MM.1S (cell line): Measurements from ENCODE around the gene SHROOM3.

Experiments
- DNase-seq: peaks from one replicate; pipeline ENCODE4 v3.0.0-alpha.2; 2015
- H2AFZ ChIP-seq: fragments of 300-600 bp; sonication (generic); 2 replicates; pipeline ENCODE4 v1.6.0; 2016; ENCODE audit warnings: antibody characterized with exemption, low read length
- H3F3A ChIP-seq: fragments of 300-600 bp; sonication (generic); 2 replicates; pipeline ENCODE4 v1.6.1; 2016; ENCODE audit warnings: mild to moderate bottlenecking, antibody characterized with exemption, low read length, moderate library complexity, mixed read lengths; ENCODE audit not compliant: insufficient read depth
- H3K27ac ChIP-seq: fragments of 300-600 bp; sonication (generic); 2 replicates; pipeline ENCODE4 v1.5.1; 2016; ENCODE audit warnings: mild to moderate bottlenecking, low read length
- H3K27me3 ChIP-seq: fragments of 300-600 bp; sonication (generic); replicated peaks from 2 replicates; pipeline ENCODE4 v1.6.0; 2016; ENCODE audit warnings: low read length; ENCODE audit not compliant: insufficient read depth
- H3K36me3 ChIP-seq: fragments of 300-600 bp; sonication (generic); replicated peaks from 2 replicates; pipeline ENCODE4 v1.6.1; 2016; ENCODE audit warnings: mild to moderate bottlenecking, low read length, mixed read lengths; ENCODE audit not compliant: insufficient read depth
- H3K4me1 ChIP-seq: fragments of 300-600 bp; sonication (generic); 2 replicates; pipeline ENCODE4 v1.6.1; 2016; ENCODE audit warnings: low read length, mixed read lengths
- H3K4me2 ChIP-seq: fragments of 300-600 bp; sonication (generic); 2 replicates; pipeline ENCODE4 v1.6.0; 2016; ENCODE audit warnings: low read depth, low read length
- H3K4me3 ChIP-seq: fragments of 300-600 bp; sonication (generic); 2 replicates; pipeline ENCODE4 v1.5.1; 2016; ENCODE audit warnings: low read length, mixed read lengths
- H3K79me2 ChIP-seq: fragments of 300-600 bp; sonication (generic); 2 replicates; pipeline ENCODE4 v1.6.1; 2016; ENCODE audit warnings: mixed run types, low read length, mixed read lengths
- H3K9ac ChIP-seq: fragments of 300-600 bp; sonication (generic); 2 replicates; pipeline ENCODE4 v1.6.1; 2016; ENCODE audit warnings: low read length, mixed read lengths
- H3K9me2 ChIP-seq: fragments of 300-600 bp; sonication (generic); replicated peaks from 2 replicates; pipeline ENCODE4 v1.6.1; 2016; ENCODE audit warnings: mild to moderate bottlenecking, low read length, mixed read lengths; ENCODE audit not compliant: insufficient read depth
- H3K9me3 ChIP-seq: fragments of 300-600 bp; sonication (generic); replicated peaks from 2 replicates; pipeline ENCODE4 v1.6.1; 2016; ENCODE audit warnings: mild to moderate bottlenecking, low read length, mixed read lengths; ENCODE audit not compliant: insufficient read depth
- H4K20me1 ChIP-seq: fragments of 300-600 bp; sonication (generic); 2 replicates; pipeline ENCODE4 v1.6.1; 2016; ENCODE audit warnings: mild to moderate bottlenecking, low read length, moderate library complexity, mixed read lengths; ENCODE audit not compliant: insufficient read depth
- EZH2 ChIP-seq: fragments of 300-600 bp; sonication (generic); optimal IDR thresholded peaks from 2 replicates; pipeline ENCODE3; 2017; ENCODE audit warnings: low read depth, mild to moderate bottlenecking, antibody characterized with exemption, low read length, mixed read lengths
- EZH2phosphoT487 ChIP-seq: fragments of 300-600 bp; sonication (generic); IDR thresholded peaks from 2 replicates; pipeline ENCODE4 v1.6.1; 2018; ENCODE audit warnings: antibody characterized with exemption, low read length
- TF ChIP-seq, protein P1 (sequence below): fragments of 300-600 bp; sonication (generic); IDR thresholded peaks from 2 replicates; pipeline ENCODE4 v1.5.1; 2016; ENCODE audit warnings: antibody characterized with exemption, low read length, mixed read lengths

Gene SHROOM3

DNA sequence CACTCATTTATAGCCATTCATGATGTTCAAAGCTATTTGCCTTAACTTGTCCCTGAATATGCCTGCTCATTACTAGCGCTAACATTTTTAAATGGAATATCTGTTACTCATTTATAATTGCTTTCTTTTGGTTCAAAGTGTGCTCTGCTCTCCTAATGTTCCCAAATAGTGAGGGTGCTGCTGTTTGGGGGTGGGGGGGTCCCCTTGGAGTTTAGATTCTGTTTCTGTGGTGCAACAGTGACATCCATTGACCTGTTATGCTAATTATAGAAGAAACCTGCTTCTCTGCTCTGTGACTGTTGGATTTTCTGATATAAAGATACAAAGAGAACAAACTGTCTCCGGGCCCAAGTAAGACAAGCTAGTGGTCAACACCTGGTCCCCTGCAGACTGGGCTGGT lies 222.4 kb downstream of the SHROOM3 start:
- no peaks in the 10 kb centered on the region for H3K9me3 ChIP-seq
- no peaks in the 10 kb centered on the region for H3K79me2 ChIP-seq
- H3K4me1 ChIP-seq = peaks cover 23% of the 10 kb centered on the region
- H3K27me3 ChIP-seq = no peaks in the 10 kb centered on the region
- H3K9me2 ChIP-seq = no peaks in the 10 kb centered on the region
- H2AFZ ChIP-seq = no peak overlapping the region
- no peak overlapping the region for H3K4me3 ChIP-seq
- H3K4me2 ChIP-seq = peak overlapping the region; percentile 35; the same call in 1 of the 2 replicates
- H3F3A ChIP-seq = no peaks in the 10 kb centered on the region
- no peaks in the 10 kb centered on the region for H3K36me3 ChIP-seq
- TF ChIP-seq, protein P1, sequence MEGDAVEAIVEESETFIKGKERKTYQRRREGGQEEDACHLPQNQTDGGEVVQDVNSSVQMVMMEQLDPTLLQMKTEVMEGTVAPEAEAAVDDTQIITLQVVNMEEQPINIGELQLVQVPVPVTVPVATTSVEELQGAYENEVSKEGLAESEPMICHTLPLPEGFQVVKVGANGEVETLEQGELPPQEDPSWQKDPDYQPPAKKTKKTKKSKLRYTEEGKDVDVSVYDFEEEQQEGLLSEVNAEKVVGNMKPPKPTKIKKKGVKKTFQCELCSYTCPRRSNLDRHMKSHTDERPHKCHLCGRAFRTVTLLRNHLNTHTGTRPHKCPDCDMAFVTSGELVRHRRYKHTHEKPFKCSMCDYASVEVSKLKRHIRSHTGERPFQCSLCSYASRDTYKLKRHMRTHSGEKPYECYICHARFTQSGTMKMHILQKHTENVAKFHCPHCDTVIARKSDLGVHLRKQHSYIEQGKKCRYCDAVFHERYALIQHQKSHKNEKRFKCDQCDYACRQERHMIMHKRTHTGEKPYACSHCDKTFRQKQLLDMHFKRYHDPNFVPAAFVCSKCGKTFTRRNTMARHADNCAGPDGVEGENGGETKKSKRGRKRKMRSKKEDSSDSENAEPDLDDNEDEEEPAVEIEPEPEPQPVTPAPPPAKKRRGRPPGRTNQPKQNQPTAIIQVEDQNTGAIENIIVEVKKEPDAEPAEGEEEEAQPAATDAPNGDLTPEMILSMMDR = no peak
- TF ChIP-seq EZH2phosphoT487 (no peak), EZH2 (no peak)
- no peak overlapping the region for H3K9ac ChIP-seq
- H3K27ac ChIP-seq = no peak overlapping the region
- no peaks in the 10 kb centered on the region for H4K20me1 ChIP-seq
- DNase-seq = no peak

DNA sequence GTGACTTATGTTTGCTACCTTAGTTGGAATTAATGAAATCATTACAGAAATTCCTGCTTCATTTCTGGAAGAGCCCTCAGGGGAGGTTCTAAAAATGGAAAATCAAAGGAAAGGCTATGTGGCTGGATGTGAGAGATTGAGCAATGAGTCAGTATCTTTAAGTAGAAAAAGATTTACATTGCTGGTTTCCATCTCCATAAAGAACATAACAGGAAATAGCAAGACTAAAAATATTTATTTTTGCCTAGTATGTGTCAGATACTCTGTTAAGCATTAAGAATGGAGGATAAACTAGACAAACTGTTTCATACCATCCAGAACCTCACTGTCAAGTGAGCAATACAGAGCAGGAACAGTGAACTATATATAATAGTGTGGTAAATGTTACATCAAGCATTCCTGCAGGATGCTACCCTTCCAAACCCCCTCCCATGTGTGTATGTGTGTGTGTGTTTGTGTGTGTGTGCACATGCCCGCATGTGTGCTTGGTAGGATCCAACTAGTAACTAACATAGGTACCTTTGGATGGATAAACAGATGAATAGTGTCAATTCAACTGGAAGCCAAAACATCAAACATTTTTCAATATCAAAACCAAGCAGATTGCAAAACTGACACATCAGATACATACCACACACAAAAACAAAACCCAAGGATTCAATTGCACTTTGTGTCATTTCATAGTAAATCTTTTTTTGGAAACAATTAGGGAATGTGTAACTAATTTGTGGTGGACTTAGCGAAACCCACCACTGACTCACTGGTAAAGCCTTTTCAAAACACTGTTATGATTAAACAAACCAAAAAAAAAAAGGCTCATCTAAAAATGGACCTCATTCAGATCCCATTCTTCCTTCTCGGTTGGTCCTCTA lies 223.4 kb downstream of the SHROOM3 start:
- no peak for DNase-seq
- peak overlapping the region; percentile 35; the same call in 1 of the 2 replicates for H3K4me2 ChIP-seq
- H3K27ac ChIP-seq = no peak overlapping the region
- H4K20me1 ChIP-seq = no peaks in the 10 kb centered on the region
- H3K4me1 ChIP-seq = peaks cover 23% of the 10 kb centered on the region
- no peak overlapping the region for H3K9ac ChIP-seq
- no peak for TF ChIP-seq EZH2
- TF ChIP-seq EZH2phosphoT487 = no peak
- TF ChIP-seq, protein P1 = no peak
- H3K79me2 ChIP-seq = no peaks in the 10 kb centered on the region
- H3F3A ChIP-seq = no peaks in the 10 kb centered on the region
- H2AFZ ChIP-seq = no peak overlapping the region
- H3K4me3 ChIP-seq = no peak overlapping the region
- H3K9me2 ChIP-seq = no peaks in the 10 kb centered on the region
- no peaks in the 10 kb centered on the region for H3K9me3 ChIP-seq
- H3K36me3 ChIP-seq = no peaks in the 10 kb centered on the region
- no peaks in the 10 kb centered on the region for H3K27me3 ChIP-seq

DNA sequence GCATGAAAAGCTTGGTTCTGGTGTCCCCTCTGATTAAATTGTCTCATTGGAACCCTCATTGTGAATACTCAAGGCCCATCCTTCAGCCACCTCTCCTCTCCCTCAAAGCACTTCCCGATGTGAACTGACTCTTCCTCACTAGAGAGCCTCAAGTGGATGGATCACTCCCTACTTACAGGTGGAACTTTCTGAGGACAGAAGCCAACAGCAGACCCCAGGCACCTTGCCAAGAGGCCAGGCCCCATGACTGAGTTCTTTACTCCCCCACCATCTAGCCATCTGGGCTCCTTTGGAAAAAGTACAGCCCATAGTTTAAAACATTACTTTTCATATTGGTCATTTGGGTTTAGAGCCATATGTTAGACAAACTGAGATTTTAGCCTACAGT lies 224.1 kb downstream of the SHROOM3 start:
- H3K4me3 ChIP-seq = no peak overlapping the region
- H3K36me3 ChIP-seq = no peaks in the 10 kb centered on the region
- H3K4me1 ChIP-seq = peaks cover 23% of the 10 kb centered on the region
- TF ChIP-seq EZH2phosphoT487 (no peak), EZH2 (no peak)
- TF ChIP-seq, protein P1 = no peak
- no peaks in the 10 kb centered on the region for H3K9me2 ChIP-seq
- H4K20me1 ChIP-seq = no peaks in the 10 kb centered on the region
- H2AFZ ChIP-seq = no peak overlapping the region
- no peaks in the 10 kb centered on the region for H3K9me3 ChIP-seq
- no peak for DNase-seq
- H3K27ac ChIP-seq = no peak overlapping the region
- H3K9ac ChIP-seq = no peak overlapping the region
- no peaks in the 10 kb centered on the region for H3K27me3 ChIP-seq
- no peaks in the 10 kb centered on the region for H3K79me2 ChIP-seq
- H3F3A ChIP-seq = no peaks in the 10 kb centered on the region
- no peak overlapping the region for H3K4me2 ChIP-seq
